ENCODE data around the gene THBD. TPM values are rescaled to one million over a fixed set of nuclear protein-coding genes. Genes with fewer than 3 reads are reported as not detected.

THBD gene
- total and polyA plus RNA-seq, 2 of the 4 experiments (the other 2 are of a cell fraction), result 0.07 TPM; not detected in 1

GRCh38 chr20:22995923-22996322 is 53.5 kb downstream of the THBD start:
- Histone ChIP-seq H2BK15ac (ENCODE audit: low read depth, low read length) (no peak overlapping the region), H4K8ac (ENCODE audit: low read depth in 2 of 2, low read length in 2 of 2) (no peak overlapping the region), H2AK5ac (ENCODE audit: low read depth, low read length) (no peak overlapping the region), H2BK20ac (ENCODE audit: low read depth, low read length) (no peak overlapping the region), H4K20me1 (ENCODE audit: insufficient read depth, low read length) (no peaks in the 10 kb centered on the region), H4K91ac (ENCODE audit: insufficient read depth, low read depth, low read length) (no peak overlapping the region), H3K9me1 (ENCODE audit: insufficient read depth, low read length) (no peaks in the 10 kb centered on the region), H3K4me2 (ENCODE audit: low read depth, low read length) (no peak overlapping the region), H3K4me3 (ENCODE audit: insufficient read depth, low read depth, low read length) (no peak overlapping the region), H2AFZ (replicated peaks; ENCODE audit: low read length, poor library complexity) (no peak overlapping the region), H3K36me3 (ENCODE audit: control insufficient read depth, insufficient read depth, low read length) (no peaks in the 10 kb centered on the region), H3K79me1 (ENCODE audit: low read depth in 1 of 2, low read length in 2 of 2) (no peaks in the 10 kb centered on the region), H3K27me3 (ENCODE audit: control insufficient read depth, insufficient read depth, low read length) (peaks cover under 1% of the 10 kb centered on the region), H3K9me3 (ENCODE audit: control insufficient read depth, insufficient read depth, low read length) (no peaks in the 10 kb centered on the region), H2BK120ac (ENCODE audit: low read depth, low read length) (no peak overlapping the region), H4K5ac (ENCODE audit: low read depth, low read length) (no peak overlapping the region), H3K4me1 (ENCODE audit: control insufficient read depth, insufficient read depth, low read length) (no peaks in the 10 kb centered on the region), H2AK9ac (replicated peaks; ENCODE audit: low read depth, low read length, poor library complexity) (no peak overlapping the region), H3K4ac (ENCODE audit: low read depth, low read length) (no peak overlapping the region), H3K56ac (ENCODE audit: extremely low read depth, insufficient read depth, low read length) (no peak overlapping the region), H3K14ac (replicated peaks; ENCODE audit: low read depth, low read length) (no peak overlapping the region), H3K27ac (ENCODE audit: insufficient read depth, low read length) (no peak overlapping the region), H3K23ac (ENCODE audit: low read depth, low read length) (no peak overlapping the region), H2BK5ac (ENCODE audit: low read depth, low read length, poor library complexity, severe bottlenecking) (no peak overlapping the region), H3K18ac (ENCODE audit: low read depth, low read length) (no peak overlapping the region), H3K9ac (ENCODE audit: low read depth, low read length) (no peak overlapping the region)
- DNase-seq (no peak), ATAC-seq (ENCODE audit: low read depth) (no peak)
- no TSS peak for BruUV-seq (replicated peaks)
- dilution Hi-C loops (cut with HindIII; ENCODE audit: low sequenced_read_pairs, unreplicated experiment) (no loop called here), in situ Hi-C loops (cut with MboI; ENCODE audit: low sequenced_read_pairs) (no loop called here), intact Hi-C loops (cut with micrococcal nuclease) (no loop called here)
- no CpG with 5 or more reads among the region's 1 CpG for WGBS, 2 experiments (ENCODE audit: extremely low coverage in 2 of 2, insufficient read length in 1 of 2)
- TF ChIP-seq RFX5 (IDR thresholded peaks at IDR 0.05; ENCODE audit: low read depth, low read length) (no peak), ELK1 (IDR thresholded peaks at IDR 0.05; ENCODE audit: borderline replicate concordance, low read depth, low read length) (no peak), USF2 (IDR thresholded peaks at IDR 0.05; ENCODE audit: low read depth, low read length) (no peak), CTCF (conservative IDR thresholded peaks at IDR 0.05; ENCODE audit: low read depth, low read length) (no peak), MAZ (IDR thresholded peaks at IDR 0.05; ENCODE audit: borderline replicate concordance, low read depth, low read length) (no peak), CEBPB (IDR thresholded peaks at IDR 0.05; ENCODE audit: low read depth, low read length) (no peak), SMC3 (IDR thresholded peaks at IDR 0.05; ENCODE audit: low read depth, low read length) (no peak), MAFK (IDR thresholded peaks at IDR 0.05; ENCODE audit: low read depth, low read length) (no peak), CHD1 (IDR thresholded peaks at IDR 0.05; ENCODE audit: low read depth, low read length) (no peak), RAD21 (IDR thresholded peaks at IDR 0.05; ENCODE audit: low read length) (no peak), FOS (IDR thresholded peaks at IDR 0.05; ENCODE audit: low read depth, low read length) (no peak), MXI1 (IDR thresholded peaks at IDR 0.05; ENCODE audit: borderline replicate concordance, low read depth, low read length) (no peak), BHLHE40 (IDR thresholded peaks at IDR 0.05; ENCODE audit: low read depth, low read length) (no peak), NFE2L2 (IDR thresholded peaks at IDR 0.05; ENCODE audit: low read depth, low read length) (no peak), POLR2A (IDR thresholded peaks at IDR 0.05; ENCODE audit: low read depth, low read length) (no peak), RCOR1 (IDR thresholded peaks at IDR 0.05; ENCODE audit: insufficient replicate concordance, low read length) (no peak)
- ChIA-PET POLR2A (ENCODE audit: unreplicated experiment) (no interaction called here), CTCF (no interaction called here)
